GM12891 (cell line): ENCODE measurements around the gene SMIM38.

ENCODE experiments used
- PAX5 ChIP-seq: IDR thresholded peaks from 2 replicates; pipeline ENCODE4 v1.6.1; 2011; ENCODE audit warnings: low read length, moderate library complexity, mild to moderate bottlenecking; ENCODE audit not compliant: insufficient read depth, severe bottlenecking
- POLR2A ChIP-seq: IDR thresholded peaks from 2 replicates; pipeline ENCODE4 v1.6.1; 2011; ENCODE audit warnings: low read depth, low read length, control low read depth
- POLR2AphosphoS5 ChIP-seq: IDR thresholded peaks from 2 replicates; pipeline ENCODE4 v1.6.1; 2011; ENCODE audit warnings: low read depth, low read length, control low read depth
- TAF1 ChIP-seq: IDR thresholded peaks from 2 replicates; pipeline ENCODE4 v1.6.1; 2011; ENCODE audit warnings: low read depth, low read length, control low read depth

- TF ChIP-seq POLR2A (no peak), POLR2AphosphoS5 (no peak; the same call in 1 of the 2 replicates), TAF1 (no peak), PAX5 (no peak)
Observed at GRCh38 chr11:69155302-69156234, at the start of gene SMIM38.
